ENCODE data around the gene KRTAP10-10. TPM values are rescaled to one million over a fixed set of nuclear protein-coding genes. Genes with fewer than 3 reads are reported as not detected.
"Not testable (repeated sequence)": the region's sequence is repeated elsewhere in the genome, so short reads cannot be mapped to it uniquely, and the experiment has no call there.

The KRTAP10-10 gene
- total RNA-seq, 2 donors from 2014 or later, result not detected

DNA sequence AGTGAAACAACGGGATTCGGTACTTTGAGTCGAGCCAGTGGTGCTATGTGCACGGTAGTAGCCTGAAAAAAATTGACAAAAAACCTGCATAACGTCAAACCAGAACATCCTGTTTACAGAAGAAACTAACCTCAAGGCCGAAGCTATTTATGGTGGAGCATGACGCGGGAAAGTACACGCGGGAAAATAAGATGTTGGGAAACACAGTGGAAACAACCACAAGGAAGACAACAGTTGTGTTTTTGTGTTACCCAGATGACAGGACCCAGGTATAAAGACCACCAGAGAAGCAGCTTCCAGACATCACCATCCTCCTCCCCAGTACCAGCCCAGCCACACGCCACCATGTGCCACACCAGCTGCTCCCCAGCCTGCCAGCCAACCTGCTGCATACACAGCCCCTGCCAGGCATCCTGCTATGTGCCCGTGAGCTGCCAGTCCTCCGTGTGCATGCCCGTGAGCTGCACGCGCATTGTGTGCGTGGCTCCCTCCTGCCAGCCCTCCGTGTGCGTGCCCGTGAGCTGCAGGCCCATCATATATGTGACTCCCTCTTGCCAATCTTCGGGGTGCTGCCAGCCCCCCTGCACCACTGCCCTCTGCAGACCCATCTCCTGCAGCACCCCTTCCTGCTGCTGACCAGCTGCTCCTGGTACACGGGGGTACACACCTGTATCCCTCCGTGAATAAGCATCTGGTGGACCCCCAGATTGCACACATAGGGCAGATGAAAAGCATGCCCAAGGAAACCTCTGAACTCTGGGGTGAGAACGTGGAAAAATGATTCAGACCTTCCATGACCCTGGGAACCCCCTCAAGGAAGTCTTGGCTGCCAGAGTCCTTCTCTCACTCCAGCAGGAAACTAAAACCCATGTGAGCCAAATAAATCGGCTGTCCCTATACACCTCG is 20.7 kb downstream of the KRTAP10-10 start, which contains the start of gene KRTAP12-3:
Gene KRTAP12-3, plus strand, starts transcription at position 298 of the 906 bp plus-strand sequence. Its CDS starts 48 bp downstream, at position 346.
- no peaks in the 10 kb centered on the region for H3K27me3 ChIP-seq
- TF ChIP-seq CTCF (IDR thresholded peaks at IDR 0.05) (no peak), POLR2A (IDR thresholded peaks at IDR 0.05) (no peak)
- no peaks in the 10 kb centered on the region for H3K4me1 ChIP-seq
- H3K9me3 ChIP-seq, result peaks cover 0 to 6% (median 4%) of the 10 kb centered on the region in 3 donors
- ATAC-seq, result no peak
- H3K4me3 ChIP-seq, result no peak within 1 kb of the TSS
- no peak for DNase-seq
- WGBS, 2 donors, result 66 to 69% methylated on average over 24 to 26 of the region's 26 CpGs
- no peaks in the 10 kb centered on the region for H3K36me3 ChIP-seq (replicated peaks in 1 of 2; ENCODE audit: insufficient read depth in 1 of 2, low read depth in 2 of 2)
- H3K27ac ChIP-seq, result no peak within 1 kb of the TSS
- intact Hi-C loops (cut with DNase I), result no loop called here

DNA sequence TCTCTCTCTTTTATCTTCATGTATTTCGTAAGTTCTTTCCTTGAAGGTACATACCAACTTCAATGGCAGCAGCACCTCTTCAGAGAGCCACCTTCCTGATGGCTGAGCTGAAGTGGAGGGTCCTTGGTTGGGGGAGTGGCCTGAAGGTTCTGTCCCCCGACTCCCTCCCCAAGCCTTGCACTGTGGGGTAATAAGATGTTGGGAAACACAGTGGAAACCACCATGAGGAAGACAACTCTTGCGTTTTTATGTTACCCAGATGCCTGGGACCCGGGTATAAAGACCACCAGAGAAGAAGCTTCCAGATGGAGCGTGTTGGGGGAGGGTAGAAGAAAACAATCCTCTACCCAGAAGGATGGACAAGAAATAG is 21.4 kb downstream of the KRTAP10-10 start:
- Histone ChIP-seq H3K4me3 (no peak overlapping the region), H3K36me3 (replicated peaks in 1 of 2; ENCODE audit: insufficient read depth in 1 of 2, low read depth in 2 of 2) (no peaks in the 10 kb centered on the region), H3K27ac (no peak overlapping the region), H3K9me3 (peaks cover 0 to 6% (median 4%) of the 10 kb centered on the region in 3 donors), H3K4me1 (no peaks in the 10 kb centered on the region), H3K27me3 (no peaks in the 10 kb centered on the region)
- no peak for TF ChIP-seq POLR2A (IDR thresholded peaks at IDR 0.05)
- no peak for TF ChIP-seq CTCF (IDR thresholded peaks at IDR 0.05)
- 51 to 71% methylated on average over 5 of the region's 5 CpGs for WGBS, 2 donors
- intact Hi-C loops (cut with DNase I), result no loop called here
- ATAC-seq (no peak), DNase-seq (no peak)

DNA sequence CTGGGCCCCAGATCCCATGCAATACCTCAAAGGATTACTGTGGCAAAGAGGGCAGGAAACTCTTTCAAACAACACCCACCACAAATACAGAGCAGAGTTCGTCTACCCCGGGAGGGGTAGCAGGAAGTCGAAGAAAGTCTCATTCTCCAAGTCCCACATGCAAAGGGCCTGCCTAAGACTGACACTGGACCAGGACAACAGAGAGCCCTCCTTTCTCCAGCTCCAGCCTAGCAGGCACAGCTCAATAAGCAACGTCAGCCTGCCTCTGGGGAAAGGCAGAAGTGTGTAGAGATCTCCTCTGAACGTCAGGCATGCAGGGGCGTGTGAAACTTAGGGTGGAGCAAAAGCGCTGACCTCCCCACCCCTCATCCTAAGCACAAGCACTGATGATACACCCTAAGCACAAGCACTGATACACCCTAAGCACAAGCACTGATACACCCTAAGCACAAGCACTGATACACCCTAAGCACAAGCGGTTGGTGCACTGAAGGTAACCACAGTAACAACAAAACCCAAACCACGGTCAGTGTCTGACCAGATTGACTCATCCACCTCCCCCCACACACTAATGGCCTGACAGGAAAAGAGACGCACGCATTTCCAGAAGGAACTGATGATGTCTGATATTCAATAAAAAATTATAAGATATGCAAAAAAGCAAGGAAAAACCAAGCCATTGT is 21.9 kb downstream of the KRTAP10-10 start:
- 37 to 41% methylated on average over 11 of the region's 11 CpGs for WGBS, 2 donors
- peaks cover 0 to 6% (median 4%) of the 10 kb centered on the region in 3 donors for H3K9me3 ChIP-seq
- H3K4me1 ChIP-seq, result no peaks in the 10 kb centered on the region
- intact Hi-C loops (cut with DNase I), result no loop called here
- no peaks in the 10 kb centered on the region for H3K27me3 ChIP-seq
- DNase-seq, result no peak
- H3K27ac ChIP-seq, result no peak overlapping the region
- no peak overlapping the region for H3K4me3 ChIP-seq
- TF ChIP-seq CTCF (IDR thresholded peaks at IDR 0.05), result no peak
- TF ChIP-seq POLR2A (IDR thresholded peaks at IDR 0.05), result no peak
- no peaks in the 10 kb centered on the region for H3K36me3 ChIP-seq (replicated peaks in 1 of 2; ENCODE audit: insufficient read depth in 1 of 2, low read depth in 2 of 2)
- no peak for ATAC-seq

DNA sequence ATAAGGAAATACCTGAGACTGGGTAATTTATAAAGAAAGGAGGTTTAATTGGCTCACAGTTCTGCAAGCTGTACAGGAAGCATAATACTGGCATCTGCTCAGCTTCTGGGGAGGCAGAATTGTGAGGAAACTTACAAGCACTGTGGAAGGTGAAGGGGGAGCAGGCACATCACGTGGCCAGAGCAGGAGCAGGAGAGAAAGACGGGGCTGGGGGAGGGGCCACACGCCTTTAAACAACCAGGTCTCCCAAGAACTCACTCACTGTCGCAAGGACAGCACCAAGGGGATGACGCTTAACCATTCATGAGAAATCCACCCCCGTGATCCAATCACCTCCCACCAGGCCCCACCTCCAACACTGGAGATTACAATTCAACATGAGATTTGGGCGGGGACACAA is 24.4 kb downstream of the KRTAP10-10 start:
- H3K4me3 ChIP-seq; H3K9me3 ChIP-seq; H3K4me1 ChIP-seq; H3K27me3 ChIP-seq; DNase-seq; intact Hi-C loops (cut with DNase I); ATAC-seq; H3K27ac ChIP-seq; H3K36me3 ChIP-seq (replicated peaks in 1 of 2; ENCODE audit: insufficient read depth in 1 of 2, low read depth in 2 of 2): not testable (repeated sequence)
- WGBS, 2 donors, result 44 to 52% methylated on average over 7 of the region's 7 CpGs

GRCh38 chr21:44664691-44665090 is 27.5 kb downstream of the KRTAP10-10 start:
- intact Hi-C loops (cut with DNase I), result no loop called here
- ATAC-seq, result no peak
- peaks cover 0 to 4% (median 0%) of the 10 kb centered on the region in 3 donors for H3K9me3 ChIP-seq

More at GRCh38 chr21:44664691-44665090, 27.5 kb downstream of the KRTAP10-10 start:
- Histone ChIP-seq H3K4me3 (no peak overlapping the region), H3K27me3 (no peaks in the 10 kb centered on the region), H3K4me1 (no peaks in the 10 kb centered on the region), H3K27ac (no peak overlapping the region), H3K36me3 (replicated peaks in 1 of 2; ENCODE audit: insufficient read depth in 1 of 2, low read depth in 2 of 2) (no peaks in the 10 kb centered on the region)
- DNase-seq, result no peak
- TF ChIP-seq POLR2A (IDR thresholded peaks at IDR 0.05), result no peak
- no peak for TF ChIP-seq CTCF (IDR thresholded peaks at IDR 0.05)
- 58 to 67% methylated on average over 4 to 5 of the region's 5 CpGs for WGBS, 2 donors

Measured in body of pancreas (tissue), 4 donors.